HL-60 (cell line): ENCODE results near the gene OPN3.

Source experiments
- DNase-seq, 2 experiments: peaks; one replicate each; pipeline ENCODE4 v3.0.0-alpha.2; 2010 to 2020; ENCODE audit warnings: low read depth in 1 of 2, low spot score in 1 of 2
- H3K27ac ChIP-seq: fragments of 250-450 bp; sonication (Bioruptor Pico); replicated peaks from 2 replicates; pipeline ENCODE4 v1.5.1; 2020; ENCODE audit warnings: mild to moderate bottlenecking, moderate library complexity
- H3K27me3 ChIP-seq: fragments of 250-450 bp; sonication (Bioruptor Pico); 2 replicates; pipeline ENCODE4 v1.5.1; 2021; ENCODE audit warnings: mild to moderate bottlenecking, moderate library complexity; ENCODE audit not compliant: insufficient read depth, poor library complexity, severe bottlenecking
- H3K4me3 ChIP-seq: replicated peaks from 2 replicates; pipeline ENCODE4 v1.5.1; 2011; ENCODE audit warnings: mild to moderate bottlenecking, control low read depth, low read length; ENCODE audit not compliant: insufficient read depth
- CTCF ChIP-seq: IDR thresholded peaks from one replicate; pipeline ENCODE4 v1.5.1; 2011; ENCODE audit warnings: low read length, control low read depth, inconsistent platforms; ENCODE audit not compliant: insufficient read depth
- GABPA ChIP-seq: IDR thresholded peaks from 2 replicates; pipeline ENCODE4 v1.6.1; 2012; ENCODE audit warnings: low read depth
- POLR2AphosphoS5 ChIP-seq: IDR thresholded peaks from 2 replicates; pipeline ENCODE4 v1.6.1; 2012; ENCODE audit warnings: low read depth
- SPI1 ChIP-seq: IDR thresholded peaks from 2 replicates; pipeline ENCODE4 v1.6.1; 2012; ENCODE audit warnings: low read depth, mild to moderate bottlenecking, borderline replicate concordance
- TF ChIP-seq, protein P1 (sequence below): IDR thresholded peaks from 2 replicates; pipeline ENCODE4 v1.6.1; 2012; ENCODE audit warnings: low read depth; ENCODE audit not compliant: insufficient replicate concordance

OPN3 gene

DNA sequence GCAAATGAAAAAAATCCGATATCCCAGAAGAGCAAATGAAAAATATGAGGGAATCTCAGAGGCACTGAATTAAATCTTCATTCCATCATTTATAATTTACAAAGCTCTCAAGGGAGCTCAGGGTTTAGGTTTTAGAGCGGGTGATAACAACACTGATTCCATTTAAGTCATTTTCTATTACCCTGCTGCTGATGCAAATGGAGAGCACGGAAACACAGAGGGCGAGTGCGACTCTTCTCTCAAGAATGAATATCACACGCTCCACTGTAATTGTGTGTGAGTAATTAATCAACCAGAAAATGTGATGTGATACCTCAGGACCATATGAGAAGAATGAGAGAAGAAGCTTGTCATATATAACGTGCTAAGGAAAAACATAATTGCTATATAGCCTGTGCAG is 22.7 kb downstream of the OPN3 start:
- no peaks in the 10 kb centered on the region for H3K27me3 ChIP-seq
- DNase-seq = no peak
- TF ChIP-seq CTCF = no peak
- no peak for TF ChIP-seq SPI1
- no peak for TF ChIP-seq GABPA
- TF ChIP-seq, protein P1, sequence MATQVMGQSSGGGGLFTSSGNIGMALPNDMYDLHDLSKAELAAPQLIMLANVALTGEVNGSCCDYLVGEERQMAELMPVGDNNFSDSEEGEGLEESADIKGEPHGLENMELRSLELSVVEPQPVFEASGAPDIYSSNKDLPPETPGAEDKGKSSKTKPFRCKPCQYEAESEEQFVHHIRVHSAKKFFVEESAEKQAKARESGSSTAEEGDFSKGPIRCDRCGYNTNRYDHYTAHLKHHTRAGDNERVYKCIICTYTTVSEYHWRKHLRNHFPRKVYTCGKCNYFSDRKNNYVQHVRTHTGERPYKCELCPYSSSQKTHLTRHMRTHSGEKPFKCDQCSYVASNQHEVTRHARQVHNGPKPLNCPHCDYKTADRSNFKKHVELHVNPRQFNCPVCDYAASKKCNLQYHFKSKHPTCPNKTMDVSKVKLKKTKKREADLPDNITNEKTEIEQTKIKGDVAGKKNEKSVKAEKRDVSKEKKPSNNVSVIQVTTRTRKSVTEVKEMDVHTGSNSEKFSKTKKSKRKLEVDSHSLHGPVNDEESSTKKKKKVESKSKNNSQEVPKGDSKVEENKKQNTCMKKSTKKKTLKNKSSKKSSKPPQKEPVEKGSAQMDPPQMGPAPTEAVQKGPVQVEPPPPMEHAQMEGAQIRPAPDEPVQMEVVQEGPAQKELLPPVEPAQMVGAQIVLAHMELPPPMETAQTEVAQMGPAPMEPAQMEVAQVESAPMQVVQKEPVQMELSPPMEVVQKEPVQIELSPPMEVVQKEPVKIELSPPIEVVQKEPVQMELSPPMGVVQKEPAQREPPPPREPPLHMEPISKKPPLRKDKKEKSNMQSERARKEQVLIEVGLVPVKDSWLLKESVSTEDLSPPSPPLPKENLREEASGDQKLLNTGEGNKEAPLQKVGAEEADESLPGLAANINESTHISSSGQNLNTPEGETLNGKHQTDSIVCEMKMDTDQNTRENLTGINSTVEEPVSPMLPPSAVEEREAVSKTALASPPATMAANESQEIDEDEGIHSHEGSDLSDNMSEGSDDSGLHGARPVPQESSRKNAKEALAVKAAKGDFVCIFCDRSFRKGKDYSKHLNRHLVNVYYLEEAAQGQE = no peak
- TF ChIP-seq POLR2AphosphoS5 = no peak
- no peak overlapping the region for H3K27ac ChIP-seq
- H3K4me3 ChIP-seq = no peak overlapping the region

GRCh38 chr1:241615043-241615974 is 24.9 kb downstream of the OPN3 start:
- Histone ChIP-seq H3K27ac (no peak overlapping the region), H3K4me3 (no peak overlapping the region), H3K27me3 (no peaks in the 10 kb centered on the region)
- no peak for DNase-seq
- TF ChIP-seq GABPA (no peak), POLR2AphosphoS5 (no peak), SPI1 (no peak), CTCF (no peak)
- TF ChIP-seq, protein P1 = no peak

GRCh38 chr1:241614572-241614971 is 25.6 kb downstream of the OPN3 start:
- no peak overlapping the region for H3K4me3 ChIP-seq
- no peaks in the 10 kb centered on the region for H3K27me3 ChIP-seq
- no peak for DNase-seq
- no peak overlapping the region for H3K27ac ChIP-seq
- no peak for TF ChIP-seq POLR2AphosphoS5
- no peak for TF ChIP-seq CTCF
- TF ChIP-seq GABPA = no peak
- TF ChIP-seq SPI1 = no peak
- TF ChIP-seq, protein P1 = no peak
